HepG2 (cell line): ENCODE data around the gene ALG9.

Experiments
- CERS6 ChIP-seq: sonication (generic); formaldehyde crosslinking; IDR thresholded peaks from 2 replicates; pipeline ENCODE4 v1.5.0; 2020; ENCODE audit warnings: missing genetic modification reagents
- CHD2 ChIP-seq: IDR thresholded peaks from 2 replicates; pipeline ENCODE4 v1.6.1; 2011; ENCODE audit warnings: low read depth, low read length, improper control_type of control experiment
- ETS1 ChIP-seq: sonication (generic); formaldehyde crosslinking; IDR thresholded peaks from 2 replicates; pipeline ENCODE4 v1.4.0; 2020; ENCODE audit warnings: missing genetic modification reagents
- PBX3 ChIP-seq: sonication (generic); formaldehyde crosslinking; IDR thresholded peaks from 2 replicates; pipeline ENCODE4 v1.8.1; 2023; ENCODE audit warnings: missing genetic modification reagents, inconsistent platforms, borderline replicate concordance
- RAD21 ChIP-seq: fragments of 450-650 bp; formaldehyde crosslinking; IDR thresholded peaks from 2 replicates; pipeline ENCODE4 v1.5.0; 2020; ENCODE audit warnings: mild to moderate bottlenecking
- RFXANK ChIP-seq: IDR thresholded peaks from 2 replicates; pipeline ENCODE4 v1.6.1; 2016
- STAT6 ChIP-seq: sonication (generic); formaldehyde crosslinking; IDR thresholded peaks from 2 replicates; pipeline ENCODE4 v1.4.0; 2020; ENCODE audit warnings: missing genetic modification reagents, mild to moderate bottlenecking, borderline replicate concordance
- ZNF660 ChIP-seq: sonication (generic); formaldehyde crosslinking; IDR thresholded peaks from 2 replicates; pipeline ENCODE4 v1.5.1; 2020; ENCODE audit warnings: mild to moderate bottlenecking, low read depth, missing genetic modification reagents, borderline replicate concordance
- ZXDC ChIP-seq: sonication (generic); formaldehyde crosslinking; IDR thresholded peaks from 2 replicates; pipeline ENCODE4 v1.5.0; 2020; ENCODE audit warnings: mild to moderate bottlenecking, missing genetic modification reagents

GRCh38 chr11:111764621-111765020 is 106.8 kb downstream of the ALG9 start:
- TF ChIP-seq ZXDC (CRISPR knock-in tag) (no peak), ETS1 (CRISPR knock-in tag) (no peak), RAD21 (CRISPR knock-in tag) (no peak), STAT6 (CRISPR knock-in tag) (no peak), CERS6 (CRISPR knock-in tag) (no peak), RFXANK (CRISPR knock-in tag) (no peak), CHD2 (no peak), PBX3 (CRISPR knock-in tag) (no peak), ZNF660 (CRISPR knock-in tag) (no peak)
